NCI-H146 treated with DMSO at 0.1 percent for 48 hours (cell line): Measurements from ENCODE around the gene SLC7A5.
A peak's percentile ranks its signal among the peaks of the same experiment; 100 is the strongest.
"Not testable (repeated sequence)": the region's sequence is repeated elsewhere in the genome, so short reads cannot be mapped to it uniquely, and the experiment has no call there.

ENCODE experiments used
- DNase-seq: peaks from one replicate; lab custom pipeline; 2025; ENCODE audit not compliant: unreplicated experiment; lab: John Stamatoyannopoulos, UW

SLC7A5 gene

DNA sequence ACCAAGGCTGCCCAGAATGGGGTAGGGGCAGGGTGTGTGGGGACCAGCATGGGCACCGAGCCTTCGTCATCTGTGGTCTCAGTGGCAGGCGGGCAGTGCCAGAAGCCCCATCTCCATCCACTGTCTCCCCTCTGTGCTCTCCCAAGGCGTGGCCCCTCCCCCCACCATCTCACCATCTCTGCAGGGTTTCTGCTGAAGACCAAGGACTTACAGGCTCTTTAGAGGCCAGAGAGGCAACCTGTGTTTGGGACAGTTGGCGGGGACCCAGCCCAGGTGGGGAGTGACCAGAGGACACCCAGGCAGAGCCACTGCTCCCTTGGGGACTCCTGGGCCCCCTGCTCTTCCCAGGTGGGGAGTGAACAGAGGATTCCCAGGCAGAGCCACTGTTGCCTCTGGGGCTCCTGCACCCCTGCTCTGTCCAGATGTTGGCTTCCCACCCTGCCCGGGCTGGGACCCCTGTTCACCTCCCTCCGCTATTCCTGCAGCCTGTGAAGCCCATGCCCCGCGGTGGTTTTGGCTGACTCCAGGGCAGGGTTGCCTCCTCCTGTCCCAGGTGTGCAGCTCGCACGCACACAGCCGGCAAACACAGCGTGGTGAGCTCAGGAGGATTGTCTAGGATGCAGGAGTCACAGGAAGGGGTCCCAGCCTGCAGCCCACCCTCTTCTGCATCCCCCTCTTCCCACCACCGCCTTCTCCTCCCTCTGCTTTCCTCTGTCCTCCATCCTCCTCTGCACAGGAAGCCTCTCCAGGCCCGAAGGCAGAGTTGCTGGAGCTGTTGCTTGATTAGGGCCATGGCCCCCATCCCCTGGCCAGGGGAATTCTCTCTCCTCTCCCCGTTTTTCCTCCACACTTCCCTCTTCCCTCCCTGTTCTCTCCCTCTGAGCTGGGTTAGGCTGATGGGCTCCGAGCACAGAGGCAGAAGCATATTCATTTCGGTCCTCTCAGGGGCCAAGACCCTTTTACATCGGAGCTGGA, 45.0 kb downstream of the SLC7A5 start:
- DNase-seq = no peak

DNA sequence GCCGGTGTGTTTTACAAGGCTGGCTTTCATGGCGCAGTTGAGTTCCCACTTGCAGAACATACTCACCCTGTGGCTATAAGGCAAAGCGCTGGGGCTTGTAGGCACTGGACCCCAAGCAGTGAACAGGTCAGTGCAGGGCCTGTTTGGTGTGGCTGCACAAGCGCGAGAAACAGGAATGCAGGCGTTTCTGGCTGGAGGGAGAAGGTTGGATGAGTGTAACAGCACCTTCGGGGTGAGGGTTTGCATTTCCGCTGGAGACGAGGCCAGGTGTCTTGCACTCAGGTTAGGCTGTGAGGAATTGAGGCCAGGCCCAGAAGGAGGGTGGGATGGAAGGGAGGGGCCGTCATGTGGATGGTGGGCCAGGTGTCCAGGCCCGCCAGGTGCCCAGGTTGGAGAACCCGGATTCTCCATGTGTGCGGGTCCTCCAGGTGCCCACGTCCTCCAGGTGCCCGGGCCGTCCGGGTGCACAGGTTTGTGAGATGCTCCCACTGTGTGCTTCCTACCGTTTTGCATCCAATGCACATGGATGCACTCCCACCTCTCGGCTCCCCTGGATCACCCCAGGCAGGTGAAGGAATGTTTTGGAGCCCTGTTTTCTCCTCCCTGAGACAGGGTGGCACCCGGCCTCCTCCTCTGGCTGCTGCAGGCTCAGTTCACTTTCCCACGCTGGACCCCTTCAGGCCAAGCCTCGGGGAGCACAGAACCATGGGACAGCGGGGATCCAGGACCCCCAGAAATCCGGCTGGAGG, 46.0 kb downstream of the SLC7A5 start:
- no peak for DNase-seq

DNA sequence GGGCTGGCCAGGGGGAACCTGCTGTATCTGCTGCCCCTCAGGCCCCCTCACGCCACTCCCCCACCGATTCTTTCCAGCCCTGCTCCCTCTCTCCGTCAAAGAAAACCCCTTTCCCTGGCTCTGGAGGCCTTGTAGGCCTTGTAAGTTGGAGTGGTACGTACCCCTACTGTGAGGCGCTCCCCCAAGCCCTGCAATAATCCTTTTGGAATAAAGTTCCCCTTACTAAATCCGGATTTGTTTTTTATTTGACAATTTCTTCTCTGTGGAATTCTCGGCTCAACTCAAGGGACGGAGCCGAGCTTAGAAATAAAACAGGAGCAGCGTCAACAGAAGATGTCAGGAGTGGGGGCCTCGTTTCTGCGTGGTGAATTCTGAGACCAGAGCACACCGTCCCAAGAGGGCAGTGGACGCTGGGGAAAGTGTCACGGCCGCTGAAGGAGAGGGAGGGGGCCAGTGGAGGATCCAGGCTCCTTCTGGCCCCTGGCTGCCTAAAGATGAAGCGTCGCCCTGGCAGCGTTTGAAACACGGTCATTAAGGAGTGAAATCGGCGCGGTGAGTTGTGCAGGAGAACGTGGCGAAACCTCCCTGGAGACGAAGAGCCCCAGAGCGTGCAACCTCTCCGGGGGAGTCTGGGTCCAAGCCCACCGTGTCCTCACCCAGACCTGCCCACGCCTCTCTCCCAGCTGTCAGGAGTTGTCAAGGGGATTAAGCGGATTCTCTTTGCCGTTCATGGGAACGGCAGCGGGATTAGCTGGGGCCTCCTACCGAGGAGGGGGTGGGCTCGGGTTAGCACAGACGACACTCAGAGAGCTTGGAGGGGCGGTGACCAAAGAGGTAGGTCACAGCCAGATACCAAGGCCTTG, 47.0 kb downstream of the SLC7A5 start:
- no peak for DNase-seq

DNA sequence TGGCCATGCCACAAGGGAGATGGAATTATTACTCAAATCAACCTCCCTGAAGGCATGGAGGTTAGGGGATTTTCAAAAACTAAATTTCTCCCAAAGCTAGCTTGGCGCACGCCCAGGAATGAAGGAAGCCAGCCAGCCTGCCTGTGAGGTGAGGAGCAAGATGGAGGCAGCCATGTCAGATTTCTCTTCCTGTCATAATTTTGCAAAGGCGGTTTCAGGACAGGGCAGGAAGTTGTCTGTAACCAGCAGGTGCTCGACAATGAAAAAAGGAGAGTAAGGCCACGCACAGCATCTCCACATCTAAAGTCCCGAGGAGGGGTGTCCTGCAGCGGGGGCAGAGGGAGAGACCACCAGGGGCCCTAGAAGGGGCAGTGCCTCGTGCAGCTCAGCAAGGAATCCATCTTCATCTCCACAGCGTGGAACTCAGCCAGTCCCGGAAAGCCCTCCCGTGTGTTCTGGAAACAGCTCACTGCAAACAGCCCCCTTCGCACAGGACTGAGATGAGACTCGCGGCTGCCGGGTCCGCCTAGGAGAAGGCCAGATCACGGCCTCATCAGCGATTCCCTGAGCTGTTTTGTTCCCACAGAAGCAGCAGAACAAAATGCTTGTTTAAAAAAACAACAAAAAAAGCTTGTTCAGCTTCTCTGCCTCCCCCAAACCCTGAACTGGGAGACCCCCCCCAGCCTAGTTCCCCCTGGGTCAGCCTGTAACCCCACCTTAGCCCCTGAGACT, 47.8 kb downstream of the SLC7A5 start:
- DNase-seq = no peak

DNA sequence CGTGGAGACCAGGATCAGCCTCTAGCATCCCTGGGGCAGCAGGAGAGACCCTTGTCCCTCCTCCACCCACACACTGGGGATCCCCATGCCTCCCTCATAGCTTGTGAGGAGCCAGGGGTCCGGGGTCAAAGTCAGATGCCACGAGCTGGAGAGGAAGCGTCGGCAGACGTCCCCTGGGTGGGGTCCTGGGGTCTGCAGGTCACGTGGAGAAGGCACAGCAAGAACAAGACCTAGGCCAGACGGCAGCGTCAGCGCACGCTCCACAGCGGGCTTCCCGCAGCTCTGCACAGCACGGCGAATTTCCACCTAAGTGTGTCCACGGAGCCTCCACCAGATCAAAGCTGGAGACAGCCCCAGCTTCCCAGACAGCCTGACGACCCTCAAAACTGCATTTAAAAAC, 49.3 kb downstream of the SLC7A5 start:
- no peak for DNase-seq

DNA sequence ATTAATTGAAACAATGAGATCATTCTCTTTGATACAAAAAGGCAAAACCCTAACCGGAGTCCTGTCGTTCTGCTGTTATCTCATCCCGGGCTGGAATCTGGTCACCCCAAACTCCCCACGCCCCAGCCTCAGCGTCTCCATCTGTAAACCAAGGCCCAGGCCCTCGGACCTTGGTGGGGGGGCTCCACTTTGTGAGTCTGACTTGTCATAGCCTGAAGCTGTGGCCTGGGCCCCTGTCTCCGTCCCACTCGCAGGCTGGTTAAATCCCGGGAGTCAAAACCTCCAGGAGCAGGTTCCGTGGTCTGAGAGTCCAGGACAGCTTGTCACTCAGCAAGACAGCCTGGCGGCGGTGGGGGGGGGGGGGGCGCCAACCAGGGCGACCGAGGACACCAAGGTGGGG, 50.0 kb downstream of the SLC7A5 start:
- no peak for DNase-seq

DNA sequence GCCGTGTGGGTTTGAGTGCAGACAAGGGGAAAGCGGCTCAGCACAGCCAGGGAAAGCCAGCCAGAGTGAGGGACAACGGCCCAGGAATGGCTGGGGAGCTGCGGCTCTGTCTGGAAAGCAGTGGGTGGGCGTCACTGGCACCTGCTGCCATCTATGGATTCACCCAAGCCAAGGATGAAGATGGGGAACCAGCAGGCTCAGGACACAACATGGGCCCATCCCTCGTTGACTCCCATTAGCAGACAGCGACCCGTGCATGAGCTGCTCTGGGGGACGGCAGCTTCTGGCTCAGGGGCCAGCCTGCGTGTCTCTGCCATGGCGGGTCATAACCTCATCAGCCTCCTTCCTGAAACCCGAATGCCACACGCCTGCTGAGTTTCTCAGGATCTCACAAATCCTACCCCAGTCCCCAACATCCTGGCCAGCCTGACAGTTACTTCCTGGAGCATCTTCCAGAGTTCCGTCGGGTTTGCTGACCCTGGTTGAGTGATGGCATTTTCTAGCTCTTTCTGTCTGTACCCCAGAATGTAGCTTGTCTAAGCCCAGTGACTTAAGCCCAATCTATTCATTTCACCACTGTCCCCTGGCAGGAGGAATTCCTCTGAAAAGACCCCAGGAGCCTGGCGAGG, 50.7 kb downstream of the SLC7A5 start:
- no peak for DNase-seq

DNA sequence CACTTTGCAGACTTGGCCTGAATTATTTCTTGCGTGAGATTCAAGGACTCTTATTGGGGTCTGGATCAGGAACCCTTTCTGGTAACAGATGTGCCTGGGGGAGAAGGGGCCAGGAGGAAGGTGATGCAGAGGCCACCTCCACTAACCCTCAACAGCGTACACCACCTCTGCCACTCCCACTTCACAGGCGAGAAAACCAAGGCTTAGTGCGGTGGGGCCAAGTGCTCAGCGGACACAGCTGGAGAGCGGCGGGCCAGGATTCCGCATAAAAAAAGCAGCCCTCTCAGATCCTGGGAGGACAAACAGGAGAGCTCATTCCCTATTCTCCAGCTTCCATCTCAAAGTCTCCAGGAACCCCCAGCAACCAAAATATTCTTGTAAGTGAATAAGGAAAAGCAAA, 51.4 kb downstream of the SLC7A5 start:
- no peak for DNase-seq

DNA sequence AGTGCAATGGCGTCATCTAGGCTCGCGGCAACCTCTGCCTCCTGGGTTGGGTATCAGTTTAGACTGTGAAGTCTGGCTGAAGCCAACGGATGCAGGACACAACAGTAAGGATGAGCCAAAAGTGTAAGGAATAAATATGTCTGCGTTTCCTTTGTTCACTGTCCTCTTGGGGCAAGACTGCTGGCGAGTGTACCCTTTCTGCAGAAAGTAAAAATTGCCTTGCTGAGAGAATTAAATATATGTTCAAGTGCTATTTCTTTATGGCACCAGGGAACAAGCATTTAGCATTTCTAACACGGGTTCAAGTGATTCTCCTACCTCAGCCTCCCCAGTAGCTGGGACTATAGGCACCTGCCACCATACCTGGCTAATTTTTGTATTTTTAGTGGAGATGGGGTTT, 51.9 kb downstream of the SLC7A5 start:
- not testable (repeated sequence) for DNase-seq

DNA sequence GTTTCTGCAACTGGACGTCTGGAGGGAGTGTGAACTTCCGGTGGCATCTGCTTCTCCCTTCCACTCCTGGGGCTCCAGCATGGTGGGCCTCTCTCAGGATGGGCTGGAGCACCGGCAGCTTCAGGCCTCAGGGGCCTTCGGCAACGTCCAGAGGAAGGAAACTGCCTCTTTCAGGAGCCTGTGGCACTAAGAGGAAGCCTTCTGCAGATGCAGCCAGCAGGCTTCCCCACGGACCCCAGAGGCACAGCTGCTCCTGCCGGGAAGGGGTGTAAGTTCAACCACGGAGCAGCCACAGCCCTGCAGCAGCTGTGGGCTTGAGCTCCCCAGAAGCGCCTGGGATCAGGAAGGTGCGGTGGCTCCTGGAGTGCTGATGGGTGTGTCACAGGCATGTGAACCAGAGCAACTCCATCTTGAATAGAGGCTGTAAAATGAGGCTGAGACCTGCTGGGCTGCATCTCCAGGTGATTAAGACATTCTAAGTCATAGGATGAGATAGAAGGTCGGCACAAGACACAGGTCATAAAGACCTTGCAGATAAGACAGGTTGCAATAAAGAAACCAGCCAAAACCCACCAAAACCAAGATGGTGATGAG, 52.7 kb downstream of the SLC7A5 start:
- DNase-seq = no peak

DNA sequence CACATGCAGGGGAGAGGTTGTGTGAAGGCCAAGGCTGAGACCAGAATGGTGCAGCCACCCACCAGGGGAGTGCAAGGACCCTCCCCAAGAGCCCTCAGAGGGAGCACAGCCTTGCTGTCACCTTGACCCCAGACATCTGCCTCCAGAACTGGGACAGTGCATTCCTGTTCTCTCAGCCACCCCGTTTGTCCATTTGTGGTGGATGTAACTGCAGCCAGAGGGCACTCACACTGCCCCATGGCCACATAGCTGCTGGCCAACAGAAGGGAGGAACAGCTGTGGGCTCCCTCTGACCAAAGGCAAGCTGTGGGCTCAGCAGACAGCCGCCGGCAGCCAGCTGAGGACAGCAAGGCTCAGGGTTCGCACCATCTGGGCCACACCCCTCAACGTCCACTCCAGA, 53.7 kb downstream of the SLC7A5 start:
- no peak for DNase-seq

DNA sequence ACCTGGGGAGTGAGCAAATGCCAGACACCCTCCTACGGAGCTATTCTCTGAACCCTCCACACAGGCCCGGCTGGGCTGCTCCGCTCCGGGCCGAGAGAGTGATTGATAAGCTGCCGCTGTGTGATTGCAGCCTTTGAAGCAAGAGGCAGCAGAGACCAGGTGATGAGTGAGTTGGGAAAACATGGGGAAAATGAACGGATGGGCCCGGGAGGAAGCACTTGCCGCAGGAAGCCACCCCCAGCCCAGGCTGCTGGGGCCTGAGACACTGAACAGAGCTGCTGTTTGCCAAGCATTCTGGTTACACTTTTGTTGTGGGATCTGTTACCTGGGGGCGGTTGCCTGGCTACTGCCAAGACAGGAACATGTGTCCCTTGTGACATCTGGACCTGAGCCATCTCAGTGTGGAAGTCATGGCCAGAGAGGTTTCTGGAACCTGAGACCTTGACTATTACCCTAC, 57.1 kb downstream of the SLC7A5 start:
- peak; percentile 39 for DNase-seq

DNA sequence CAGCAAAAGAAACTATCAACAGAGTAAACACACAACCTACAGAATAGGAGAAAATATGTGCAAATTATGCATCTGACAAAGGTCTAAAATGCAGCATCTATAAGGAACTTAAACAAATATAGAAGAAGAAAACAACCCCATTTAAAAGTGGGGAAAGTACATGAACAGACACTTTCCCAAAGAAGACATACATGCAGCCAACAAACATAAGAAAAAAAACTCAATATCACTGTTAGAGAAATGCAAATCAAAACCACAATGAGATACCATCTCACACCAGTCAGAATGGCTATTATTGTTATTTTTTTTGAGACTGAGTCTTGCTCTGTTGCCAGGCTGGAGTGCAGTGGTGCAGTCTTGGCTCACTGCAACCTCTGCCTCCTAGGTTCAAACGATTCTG, 57.9 kb downstream of the SLC7A5 start:
- DNase-seq = not testable (repeated sequence)

DNA sequence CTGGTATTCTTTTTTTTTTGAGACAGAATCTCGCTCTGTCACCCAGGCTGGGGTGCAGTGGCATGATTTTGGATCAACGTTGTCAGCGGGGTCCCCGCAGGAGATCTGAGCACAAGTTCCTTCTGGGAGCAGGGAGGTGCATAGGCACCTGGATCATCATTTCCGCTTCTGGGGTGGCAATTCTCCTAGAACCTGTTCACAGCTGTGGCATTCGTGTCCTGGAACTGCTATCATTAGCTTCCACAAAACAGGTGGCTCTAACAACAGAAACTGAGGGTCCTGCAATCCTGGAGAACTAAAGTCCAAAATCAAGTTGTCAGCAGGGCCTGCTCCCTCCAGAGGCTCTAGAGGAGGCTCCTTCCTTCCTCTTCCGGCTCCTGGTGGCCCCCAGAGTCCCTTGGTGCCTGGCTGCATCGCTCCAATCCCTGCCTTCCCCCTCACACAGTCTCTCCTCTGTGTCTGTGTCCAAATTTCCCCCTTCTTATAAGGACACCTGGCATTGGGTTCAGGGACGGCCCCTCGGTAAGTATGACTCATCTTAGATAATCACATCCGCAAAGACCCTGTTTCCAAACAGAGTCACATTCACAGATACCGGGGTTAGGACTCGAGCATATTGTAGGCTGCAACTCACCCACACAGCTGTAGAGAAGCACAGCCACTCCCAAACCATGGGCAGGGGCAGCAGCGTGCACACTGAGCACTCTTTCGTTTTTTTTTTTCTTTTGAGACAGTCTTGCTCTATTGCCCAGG, 60.0 kb downstream of the SLC7A5 start:
- no peak for DNase-seq

DNA sequence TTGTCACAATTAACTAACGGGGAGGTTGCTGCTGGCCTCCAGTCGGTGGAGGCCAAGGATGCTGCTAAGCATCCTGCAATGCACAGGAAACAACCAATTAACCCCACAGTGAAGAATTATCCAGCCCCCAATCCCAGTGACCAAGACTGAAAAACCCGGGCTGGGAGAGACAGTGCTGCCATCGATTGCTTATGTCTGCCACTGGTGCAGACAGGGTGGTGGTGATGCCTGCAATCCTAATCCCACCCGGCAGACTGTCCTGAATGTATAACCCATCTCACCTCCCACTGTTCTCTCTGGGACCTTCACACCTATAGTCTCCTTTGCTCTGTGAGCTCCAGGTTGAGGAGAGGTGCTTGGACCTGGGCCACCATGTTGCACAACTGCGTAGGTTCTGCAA, 61.2 kb downstream of the SLC7A5 start:
- DNase-seq = no peak

DNA sequence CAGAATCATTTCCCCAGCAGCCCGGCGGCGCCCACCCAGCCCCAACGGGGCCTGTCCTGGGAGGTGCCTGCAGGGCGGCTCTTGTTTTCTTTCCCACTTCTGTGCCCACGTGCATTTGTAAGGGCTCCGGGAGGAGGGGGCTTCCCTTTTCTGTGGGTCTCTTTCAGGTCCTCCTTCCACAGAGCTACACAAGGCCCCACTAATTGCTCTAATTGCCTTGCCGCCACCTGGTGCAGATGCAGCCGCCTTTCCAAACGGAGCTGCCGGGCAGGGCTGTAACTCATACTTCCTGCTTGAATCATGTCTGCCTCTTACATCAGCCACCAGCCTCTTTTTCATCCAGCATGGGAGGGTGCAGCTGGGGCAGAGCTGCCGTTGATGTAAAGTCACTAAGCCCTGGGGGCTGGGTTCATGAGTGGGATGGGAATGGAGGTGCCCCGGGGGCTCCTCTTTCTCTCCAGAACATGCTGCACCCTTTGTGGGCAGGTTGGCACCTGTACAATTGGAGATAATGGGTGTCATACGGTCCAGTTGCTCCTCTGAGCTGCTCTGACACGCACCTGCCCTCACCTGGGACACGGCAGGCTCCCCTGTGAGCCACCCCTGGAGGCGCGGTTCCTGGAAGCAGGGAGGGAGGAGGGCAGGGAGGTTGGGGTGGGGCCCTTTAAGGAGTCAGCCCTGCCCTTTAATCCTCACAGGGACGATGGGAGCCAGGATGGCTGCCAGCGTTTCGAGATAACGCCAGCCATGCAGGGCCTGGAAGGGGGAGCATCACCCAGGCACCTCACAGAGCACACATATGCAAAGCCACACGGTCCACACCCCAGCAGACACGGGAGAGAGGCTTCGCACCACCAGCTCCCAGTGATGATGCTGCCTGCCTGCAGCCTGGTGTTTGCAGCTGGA, 62.4 kb downstream of the SLC7A5 start:
- DNase-seq = peak; percentile 97

DNA sequence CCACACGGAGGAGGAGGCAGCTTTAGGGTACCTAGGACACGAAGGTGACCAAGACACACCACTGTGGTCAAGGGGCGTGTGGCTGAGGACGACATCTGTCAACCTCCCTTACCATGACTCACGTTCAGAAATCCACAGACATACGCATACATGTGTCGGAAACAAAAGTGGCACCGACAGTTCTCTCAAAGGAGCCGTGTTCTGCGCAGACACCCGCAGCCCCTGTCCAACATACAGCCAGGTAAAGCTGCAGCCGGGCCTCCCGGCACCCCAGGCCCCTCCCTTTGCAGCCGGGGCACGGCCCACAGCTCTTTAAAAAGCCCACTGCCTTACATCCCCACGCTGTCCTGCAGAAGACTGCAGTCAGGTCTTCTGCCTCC, 63.1 kb downstream of the SLC7A5 start:
- no peak for DNase-seq

DNA sequence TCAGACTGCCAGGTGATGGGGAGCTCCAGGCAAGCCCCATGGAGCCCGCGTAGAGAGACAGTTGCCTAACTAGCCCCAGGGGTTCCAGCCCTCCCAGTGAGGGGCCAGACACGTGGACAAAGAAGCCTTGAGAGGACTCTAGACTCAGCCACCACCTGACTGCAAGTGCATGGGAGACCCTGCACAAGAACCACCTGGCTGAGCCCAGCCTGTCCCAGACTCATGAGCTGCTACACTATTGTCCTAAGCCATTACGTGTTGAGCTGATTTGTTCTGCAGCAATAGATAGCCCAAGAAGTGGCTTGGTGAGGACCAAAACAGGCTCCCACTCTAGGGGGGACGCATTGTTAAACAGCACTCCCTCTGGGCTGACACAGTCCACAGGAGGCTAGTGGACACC, 65.9 kb downstream of the SLC7A5 start:
- no peak for DNase-seq
